HCT116 (cell line): ENCODE results near the gene RIPK3. TPM values are rescaled to one million over a fixed set of nuclear protein-coding genes. Genes with fewer than 3 reads are reported as not detected.

Experiments
- ATAC-seq: fragments of 200-7000 bp; cut with Tn5 transposase; 2 replicates; pipeline ENCODE4 v1.9.1; 2020; ENCODE audit warnings: mild to moderate bottlenecking, moderate library complexity
- BruUV-seq: library from RNA; stranded (reverse); fragments of 400-500 nt; replicated peaks from 2 replicates; lab custom pipeline; 2021; lab: Mats Ljungman, UMichigan
- CTCF ChIA-PET: fragments of 300-600 bp; sonication (Branson Sonifier 250); formaldehyde crosslinking; loops from one replicate; lab custom pipeline; 2021; ENCODE audit warnings: antibody characterized with exemption; lab: Charles Lee
- POLR2A ChIA-PET: fragments of 300-600, 350-600 bp; sonication (Branson Sonifier 250); formaldehyde crosslinking; loops from one replicate; lab custom pipeline; 2021; ENCODE audit warnings: antibody characterized with exemption; lab: Charles Lee
- RAD21 ChIA-PET, 2 experiments: fragments of 300-600 bp; sonication (Branson Sonifier 250); formaldehyde crosslinking; loops; one replicate each; lab custom pipeline; 2023; ENCODE audit warnings: low total read pairs in 2 of 2; ENCODE audit not compliant: uncharacterized antibody in 2 of 2, unreplicated experiment in 2 of 2, low non-redundant PET in 1 of 2; lab: Charles Lee
- DNase-seq: peaks from one replicate; pipeline ENCODE4 v3.0.0-alpha.2; 2010; ENCODE audit warnings: low read depth, low spot score
- H2AFZ ChIP-seq: fragments of 200-600 bp; shearing (Covaris generic), sonication (generic); 2 replicates; pipeline ENCODE4 v1.6.1; 2017; ENCODE audit warnings: low read depth, mixed run types, mixed read lengths, antibody characterized with exemption, low read length; ENCODE audit not compliant: poor library complexity, severe bottlenecking
- H3K27ac ChIP-seq: 2 replicates; pipeline ENCODE4 v1.5.1; 2012; ENCODE audit warnings: low read depth, low read length
- H3K27me3 ChIP-seq: fragments of 200-600 bp; sonication (generic); 2 replicates; pipeline ENCODE4 v1.6.1; 2016; ENCODE audit warnings: mixed run types, low read length, mixed read lengths; ENCODE audit not compliant: insufficient read depth
- H3K36me3 ChIP-seq, 2 experiments: fragments of 200-500 bp in 1 of 2; fragments of 200-600 bp in 1 of 2; sonication (Bioruptor generic) in 1 of 2; sonication (generic) in 1 of 2; 2 replicates each; pipeline versions ENCODE4 v1.5.1 to v1.6.1; 2014 to 2016; ENCODE audit warnings: low read length in 2 of 2, inconsistent platforms in 1 of 2, mixed read lengths in 1 of 2, mixed run types in 1 of 2; ENCODE audit not compliant: insufficient read depth in 2 of 2, control insufficient read depth in 1 of 2
- H3K4me1 ChIP-seq, 2 experiments: fragments of 200-600 bp in 1 of 2; sonication (generic) in 1 of 2; 2 replicates each; pipeline versions ENCODE4 v1.5.1 to v1.6.1; 2012 to 2017; ENCODE audit warnings: low read length in 2 of 2, inconsistent platforms in 1 of 2, mild to moderate bottlenecking in 1 of 2, mixed read lengths in 1 of 2, mixed run types in 1 of 2, moderate library complexity in 1 of 2; ENCODE audit not compliant: insufficient read depth in 2 of 2, control insufficient read depth in 1 of 2
- H3K4me2 ChIP-seq: fragments of 200-600 bp; sonication (generic); 2 replicates; pipeline ENCODE4 v1.6.1; 2017; ENCODE audit warnings: mixed run types, low read length, mixed read lengths
- H3K4me3 ChIP-seq, 2 experiments: fragments of 200-600 bp in 1 of 2; sonication (generic) in 1 of 2; replicated peaks in 1 of 2; 2 replicates each; pipeline ENCODE4 v1.5.1; 2011 to 2016; ENCODE audit warnings: low read length in 2 of 2, control low read depth in 1 of 2, low read depth in 1 of 2, mild to moderate bottlenecking in 1 of 2, mixed read lengths in 1 of 2, mixed run types in 1 of 2
- H3K79me2 ChIP-seq: fragments of 200-600 bp; sonication (generic); 2 replicates; pipeline ENCODE4 v1.6.1; 2017; ENCODE audit warnings: mild to moderate bottlenecking, mixed run types, low read length, moderate library complexity, mixed read lengths; ENCODE audit not compliant: insufficient read depth
- H3K9ac ChIP-seq: fragments of 200-600 bp; sonication (generic); 2 replicates; pipeline ENCODE4 v1.6.1; 2016; ENCODE audit warnings: low read length, mixed read lengths
- H3K9me2 ChIP-seq: fragments of 200-600 bp; sonication (generic), shearing (Covaris generic); 2 replicates; pipeline ENCODE4 v1.6.1; 2017; ENCODE audit warnings: mixed run types, mild to moderate bottlenecking, moderate library complexity; ENCODE audit not compliant: insufficient read depth
- H3K9me3 ChIP-seq, 2 experiments: fragments of 200-500 bp in 1 of 2; fragments of 200-600 bp in 1 of 2; sonication (Bioruptor generic) in 1 of 2; sonication (generic) in 1 of 2; 2 replicates each; pipeline ENCODE4 v1.6.1; 2014 to 2017; ENCODE audit warnings: low read length in 2 of 2, mixed read lengths in 2 of 2, inconsistent platforms in 1 of 2, low read depth in 1 of 2, mild to moderate bottlenecking in 1 of 2, mixed run types in 1 of 2, moderate library complexity in 1 of 2; ENCODE audit not compliant: control insufficient read depth in 1 of 2, insufficient read depth in 1 of 2
- H4K20me1 ChIP-seq: fragments of 200-600 bp; sonication (generic), shearing (Covaris generic); 2 replicates; pipeline ENCODE4 v1.6.1; 2017; ENCODE audit warnings: mixed run types, mild to moderate bottlenecking, moderate library complexity; ENCODE audit not compliant: insufficient read depth
- CEBPB ChIP-seq: IDR thresholded peaks from 2 replicates; pipeline ENCODE4 v1.6.1; 2012; ENCODE audit warnings: low read depth
- EGR1 ChIP-seq: IDR thresholded peaks from 2 replicates; pipeline ENCODE4 v1.6.1; 2012; ENCODE audit warnings: low read depth
- POLR2AphosphoS5 ChIP-seq: IDR thresholded peaks from 2 replicates; pipeline ENCODE4 v1.6.1; 2011; ENCODE audit warnings: mild to moderate bottlenecking, low read depth, low read length, moderate library complexity
- RAD21 ChIP-seq: IDR thresholded peaks from 2 replicates; pipeline ENCODE4 v1.6.1; 2012; ENCODE audit warnings: low read depth, mild to moderate bottlenecking
- TCF7L2 ChIP-seq: IDR thresholded peaks from 2 replicates; pipeline ENCODE4 v1.7.0; 2011; ENCODE audit warnings: borderline replicate concordance, inconsistent platforms; ENCODE audit not compliant: insufficient read depth, insufficient read length; ENCODE audit errors: extremely low read depth
- ZFX ChIP-seq: fragments of 450-650 bp; IDR thresholded peaks from 2 replicates; pipeline ENCODE4 v1.6.1; 2017
- ZNF274 ChIP-seq: fragments of 200-500 bp; sonication (Bioruptor generic); IDR thresholded peaks from 2 replicates; pipeline ENCODE4 v1.6.1; 2014; ENCODE audit warnings: mild to moderate bottlenecking, low read depth, low read length, inconsistent platforms
- intact Hi-C: fragments of 100-400 bp; cut with micrococcal nuclease; formaldehyde crosslinking; loops from 2 replicates; pipeline ENCODE4 v1.10.0; 2022
- total RNA-seq: library from RNA; stranded (reverse); gene quantifications from one replicate; pipeline ENCODE4 v1.2.1, GENCODE V29; 2021; ENCODE audit not compliant: unreplicated experiment

RIPK3 gene
- total RNA-seq, 1 experiment from 2014 or later = not detected

- intact Hi-C loops = no loop called here
- H3K9ac ChIP-seq = no peak overlapping the region
- ATAC-seq (no peak), DNase-seq (no peak)
- no peak overlapping the region for H2AFZ ChIP-seq
- BruUV-seq = no TSS peak
- ChIA-PET POLR2A (no interaction called here), RAD21 (no interaction called here), CTCF (interaction anchor here (1.6 kb wide), 1 partner anchor 119 kb away, joined by 3 read pairs; no protein-coding TSS in a partner anchor)
- H3K36me3 ChIP-seq = peaks cover 4 to 5% of the 10 kb centered on the region in 2 experiments; a peak in 2 of 4 replicates
- TF ChIP-seq ZNF274 = no peak
- TF ChIP-seq TCF7L2 = no peak
- no peak for TF ChIP-seq RAD21
- H3K4me3 ChIP-seq = no peak overlapping the region
- H3K9me3 ChIP-seq = no peaks in the 10 kb centered on the region
- no peaks in the 10 kb centered on the region for H3K9me2 ChIP-seq
- H3K79me2 ChIP-seq = no peaks in the 10 kb centered on the region
- H3K27ac ChIP-seq = no peak overlapping the region
- H3K4me1 ChIP-seq = peaks cover 10 to 28% of the 10 kb centered on the region in 2 experiments
- no peaks in the 10 kb centered on the region for H3K27me3 ChIP-seq
- H4K20me1 ChIP-seq = no peaks in the 10 kb centered on the region
- H3K4me2 ChIP-seq = no peak overlapping the region
Measured at GRCh38 chr14:24311837-24312615, 27.8 kb downstream of the RIPK3 start.

DNA sequence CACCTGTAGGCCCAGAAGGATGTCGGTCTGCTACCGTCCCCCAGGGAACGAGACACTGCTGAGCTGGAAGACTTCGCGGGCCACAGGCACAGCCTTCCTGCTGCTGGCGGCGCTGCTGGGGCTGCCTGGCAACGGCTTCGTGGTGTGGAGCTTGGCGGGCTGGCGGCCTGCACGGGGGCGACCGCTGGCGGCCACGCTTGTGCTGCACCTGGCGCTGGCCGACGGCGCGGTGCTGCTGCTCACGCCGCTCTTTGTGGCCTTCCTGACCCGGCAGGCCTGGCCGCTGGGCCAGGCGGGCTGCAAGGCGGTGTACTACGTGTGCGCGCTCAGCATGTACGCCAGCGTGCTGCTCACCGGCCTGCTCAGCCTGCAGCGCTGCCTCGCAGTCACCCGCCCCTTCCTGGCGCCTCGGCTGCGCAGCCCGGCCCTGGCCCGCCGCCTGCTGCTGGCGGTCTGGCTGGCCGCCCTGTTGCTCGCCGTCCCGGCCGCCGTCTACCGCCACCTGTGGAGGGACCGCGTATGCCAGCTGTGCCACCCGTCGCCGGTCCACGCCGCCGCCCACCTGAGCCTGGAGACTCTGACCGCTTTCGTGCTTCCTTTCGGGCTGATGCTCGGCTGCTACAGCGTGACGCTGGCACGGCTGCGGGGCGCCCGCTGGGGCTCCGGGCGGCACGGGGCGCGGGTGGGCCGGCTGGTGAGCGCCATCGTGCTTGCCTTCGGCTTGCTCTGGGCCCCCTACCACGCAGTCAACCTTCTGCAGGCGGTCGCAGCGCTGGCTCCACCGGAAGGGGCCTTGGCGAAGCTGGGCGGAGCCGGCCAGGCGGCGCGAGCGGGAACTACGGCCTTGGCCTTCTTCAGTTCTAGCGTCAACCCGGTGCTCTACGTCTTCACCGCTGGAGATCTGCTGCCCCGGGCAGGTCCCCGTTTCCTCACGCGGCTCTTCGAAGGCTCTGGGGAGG lies 28.9 kb downstream of the RIPK3 start, which contains the start of gene LTB4R:
TSS of gene LTB4R (plus strand) at position 857 of the 959 bp plus-strand sequence. CDS start 4,150 bp downstream, outside the sequence.
- RAD21 ChIA-PET = no interaction called here
- Histone ChIP-seq H3K9me3 (no peaks in the 10 kb centered on the region), H3K36me3 (peaks cover 5 to 10% of the 10 kb centered on the region in 2 experiments; a peak in 3 of 4 replicates), H3K27me3 (no peaks in the 10 kb centered on the region), H4K20me1 (no peaks in the 10 kb centered on the region), H3K4me2 (no peak within 1 kb of the TSS), H3K79me2 (no peaks in the 10 kb centered on the region), H3K9me2 (no peaks in the 10 kb centered on the region), H3K4me3 (no peak within 1 kb of the TSS), H2AFZ (no peak within 1 kb of the TSS), H3K9ac (no peak within 1 kb of the TSS), H3K4me1 (peaks cover 7 to 18% of the 10 kb centered on the region in 2 experiments), H3K27ac (no peak within 1 kb of the TSS)
- intact Hi-C loops = no loop called here
- DNase-seq = no peak
- CTCF ChIA-PET = no interaction called here
- ATAC-seq = no peak
- no TSS peak for BruUV-seq
- no peak for TF ChIP-seq ZFX
- TF ChIP-seq POLR2AphosphoS5 = no peak
- TF ChIP-seq EGR1 = no peak
- no peak for TF ChIP-seq CEBPB
- POLR2A ChIA-PET = no interaction called here
